WTC11 (cell line): ENCODE data around the gene SLC25A14.

ENCODE experiments used
- CREM ChIP-seq: sonication (generic); formaldehyde crosslinking; IDR thresholded peaks from 2 replicates; pipeline ENCODE4 v1.8.1; 2022; ENCODE audit warnings: mild to moderate bottlenecking, missing genetic modification reagents, moderate library complexity
- CTCF ChIP-seq: fragments of 200-600 bp; IDR thresholded peaks from 2 replicates; pipeline ENCODE4 v1.8.0; 2022; ENCODE audit warnings: antibody characterized with exemption
- ESRRA ChIP-seq: sonication (generic); formaldehyde crosslinking; IDR thresholded peaks from 2 replicates; pipeline ENCODE4 v1.8.1; 2022; ENCODE audit warnings: mild to moderate bottlenecking, missing genetic modification reagents, borderline replicate concordance
- OVOL2 ChIP-seq: fragments of 250-450 bp; sonication (Bioruptor Pico); IDR thresholded peaks from 2 replicates; pipeline ENCODE4 v1.9.0; 2021; ENCODE audit warnings: mild to moderate bottlenecking, borderline replicate concordance
- ZNF532 ChIP-seq: fragments of 250-450 bp; sonication (Bioruptor Pico); IDR thresholded peaks from 2 replicates; pipeline ENCODE4 v1.9.0; 2021; ENCODE audit warnings: mild to moderate bottlenecking, borderline replicate concordance

- TF ChIP-seq ESRRA (CRISPR knock-in tag) (no peak), ZNF532 (no peak), CREM (no peak), OVOL2 (CRISPR knock-in tag) (no peak), CTCF (no peak)
These were observed 75.1 kb downstream of the SLC25A14 start for GRCh38 chrX:130414800-130415199.
